Measurements from ENCODE around the gene CFAP77.
"Not testable (repeated sequence)": the region's sequence is repeated elsewhere in the genome, so short reads cannot be mapped to it uniquely, and the experiment has no call there.

The CFAP77 gene

DNA sequence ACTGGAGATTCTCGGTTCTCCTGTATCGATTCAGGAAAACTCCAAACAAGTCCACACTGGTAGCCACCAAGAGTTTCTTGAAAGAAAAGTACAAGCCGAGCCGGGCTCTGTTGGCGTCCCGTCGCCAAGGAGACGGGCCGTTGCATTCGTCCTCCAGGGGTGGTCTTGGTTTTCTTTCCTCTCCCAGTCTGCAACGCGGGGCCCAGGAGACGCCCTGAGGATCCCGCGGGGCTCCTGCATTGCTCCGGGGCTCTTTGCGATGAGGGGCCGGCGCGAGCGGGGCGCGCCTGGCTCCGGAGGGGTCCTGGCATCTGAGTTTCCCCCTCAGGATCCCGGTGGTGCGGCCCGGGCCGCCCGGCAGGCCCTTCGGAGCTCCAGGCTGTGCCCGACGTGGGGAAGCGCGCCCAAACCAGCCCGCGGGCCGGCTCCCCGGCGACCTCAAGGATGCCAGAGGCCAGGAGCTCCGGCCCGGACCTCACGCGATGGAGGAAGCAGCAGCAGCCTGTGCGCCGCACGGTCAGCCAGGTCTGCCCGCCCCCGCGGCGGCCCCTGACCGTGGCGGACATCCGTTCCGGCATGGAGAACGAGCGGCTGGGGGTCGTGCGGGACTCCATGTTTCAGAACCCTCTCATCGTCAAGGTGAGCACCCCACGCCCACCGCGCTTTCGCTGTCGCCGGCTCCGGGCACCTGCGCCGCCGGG, at the start of gene CFAP77:
Gene CFAP77, plus strand, starts transcription at position 384 of the 701 bp plus-strand sequence. Its CDS starts 61 bp downstream, at position 445.
- DNase-seq, result peak; percentile 19

DNA sequence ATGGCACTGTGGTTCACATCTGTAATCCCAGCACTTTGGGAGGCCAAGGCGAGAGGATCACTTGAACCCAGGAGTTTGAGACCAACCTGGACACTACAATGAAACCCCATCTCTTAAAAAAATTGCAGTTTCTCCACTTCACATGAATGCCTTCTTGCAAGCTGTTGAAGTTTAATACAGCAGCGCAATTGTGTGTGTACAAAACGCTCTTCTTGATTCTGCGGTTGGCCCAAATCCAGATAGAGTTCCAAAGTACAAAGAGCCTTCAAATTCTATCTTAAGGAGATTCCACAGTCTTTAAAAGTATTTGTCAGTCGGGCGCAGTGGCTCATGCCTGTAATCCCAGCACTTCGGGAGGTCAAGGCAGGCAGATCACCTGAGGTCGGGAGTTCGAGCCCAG, 45.9 kb upstream of the CFAP77 start:
- DNase-seq, result no peak

DNA sequence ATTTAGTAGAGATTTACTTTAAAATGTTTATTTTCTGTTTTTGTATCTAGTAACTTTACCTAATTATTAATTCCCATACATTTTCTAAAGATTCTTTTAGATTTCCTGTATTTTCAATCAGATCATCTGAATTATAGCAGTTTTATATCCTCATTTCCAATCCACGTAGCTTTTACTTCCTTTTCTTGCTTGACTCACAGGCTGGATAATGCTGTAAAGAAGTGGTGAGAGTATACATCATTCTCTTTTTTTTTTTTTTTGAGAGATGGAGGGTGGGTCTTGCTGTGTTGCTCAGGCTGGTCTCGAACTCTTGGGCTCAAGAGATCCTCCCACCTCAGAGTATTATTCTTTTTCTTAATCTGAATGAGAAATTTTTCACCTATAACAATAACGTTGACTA, 44.0 kb upstream of the CFAP77 start:
- no peak for DNase-seq

DNA sequence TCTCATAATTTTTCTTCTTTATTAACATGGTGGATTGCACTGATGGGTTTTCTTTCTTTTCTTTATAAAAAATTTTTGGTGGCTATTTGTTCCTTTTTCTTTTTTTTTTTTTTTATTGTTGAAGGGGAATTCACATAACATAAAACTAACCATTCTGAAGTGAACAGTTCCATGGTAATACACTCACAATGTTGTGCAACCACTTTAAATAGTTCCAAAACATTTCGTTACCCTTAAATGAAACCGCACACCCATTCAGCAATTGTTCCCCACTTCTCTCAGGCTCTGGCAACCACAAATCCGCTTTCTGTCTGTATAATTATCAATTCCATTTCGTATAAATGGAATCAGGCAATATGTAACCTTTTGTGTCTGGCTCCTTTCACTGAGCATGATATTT, 43.5 kb upstream of the CFAP77 start:
- DNase-seq, result no peak

DNA sequence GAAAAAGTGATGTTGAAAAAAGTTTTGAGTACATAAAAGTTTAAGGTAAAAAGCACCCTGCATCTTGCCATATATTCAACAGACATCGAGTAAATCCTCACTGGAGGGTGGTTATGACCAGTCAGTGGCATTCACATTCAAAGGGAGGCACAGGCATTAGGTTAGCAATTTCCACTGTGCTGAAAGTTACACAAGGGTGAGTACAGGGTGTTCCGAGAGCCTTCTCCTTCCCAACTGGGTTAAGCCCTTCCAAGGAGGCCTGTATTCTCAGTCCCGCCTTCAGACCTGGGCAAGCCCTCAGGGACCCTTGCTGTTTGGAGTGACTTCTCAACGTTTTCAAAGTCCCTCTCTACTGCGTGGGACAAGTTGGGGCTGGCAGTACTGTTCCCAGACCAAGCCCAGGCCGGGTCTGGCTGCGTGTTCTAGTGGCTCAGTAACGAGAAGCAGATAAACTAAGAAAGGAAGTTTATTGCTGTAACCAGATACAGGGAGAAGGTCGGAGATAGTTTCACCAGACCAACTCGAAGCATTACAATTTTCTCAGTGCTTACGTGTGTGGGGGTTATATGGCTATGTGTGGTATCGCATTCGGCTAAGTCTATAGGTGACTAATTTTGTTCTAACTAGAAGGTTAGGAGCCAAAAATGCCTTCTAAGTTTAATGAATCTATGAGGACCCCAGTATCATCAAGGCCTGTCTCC, 42.2 kb upstream of the CFAP77 start:
- DNase-seq, result no peak

DNA sequence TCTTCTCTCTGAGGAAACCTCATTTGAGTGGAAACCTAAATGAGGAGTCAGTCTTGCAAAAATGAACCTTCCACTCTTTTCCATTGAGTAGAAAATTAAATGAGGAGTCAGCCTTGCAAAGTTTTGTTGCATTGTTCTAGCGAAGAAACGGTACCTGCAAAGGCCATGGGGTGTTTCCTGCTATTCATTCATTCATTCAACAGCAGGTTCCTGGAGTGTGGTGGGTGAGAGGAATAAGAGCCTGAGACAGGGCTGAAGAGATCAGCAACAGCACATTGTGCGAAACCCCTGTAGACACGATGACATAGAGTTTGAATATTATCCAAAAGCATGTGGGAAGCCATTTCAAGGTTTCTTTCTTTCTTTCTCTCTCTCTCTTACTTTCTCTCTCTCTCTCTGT, 40.6 kb upstream of the CFAP77 start:
- DNase-seq, result no peak

DNA sequence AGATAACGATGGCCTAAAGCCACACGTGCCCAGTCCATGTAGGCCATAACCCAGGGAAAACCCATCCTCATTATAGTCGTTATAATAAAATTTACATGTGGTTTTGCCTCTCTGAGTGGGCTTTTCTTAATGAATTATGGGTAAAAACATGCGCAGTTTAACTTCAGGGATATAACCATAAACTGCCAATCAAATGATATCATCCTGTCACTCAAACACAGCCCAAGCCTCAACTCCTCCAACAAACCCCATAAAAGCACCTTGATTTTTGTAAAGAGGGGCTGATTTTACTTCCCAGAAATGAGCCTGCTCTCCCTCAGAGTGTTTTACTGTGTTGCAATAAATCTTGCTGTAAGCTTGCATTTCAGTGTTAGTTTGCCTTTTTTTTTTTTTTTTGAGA, 39.4 kb upstream of the CFAP77 start:
- no peak for DNase-seq

DNA sequence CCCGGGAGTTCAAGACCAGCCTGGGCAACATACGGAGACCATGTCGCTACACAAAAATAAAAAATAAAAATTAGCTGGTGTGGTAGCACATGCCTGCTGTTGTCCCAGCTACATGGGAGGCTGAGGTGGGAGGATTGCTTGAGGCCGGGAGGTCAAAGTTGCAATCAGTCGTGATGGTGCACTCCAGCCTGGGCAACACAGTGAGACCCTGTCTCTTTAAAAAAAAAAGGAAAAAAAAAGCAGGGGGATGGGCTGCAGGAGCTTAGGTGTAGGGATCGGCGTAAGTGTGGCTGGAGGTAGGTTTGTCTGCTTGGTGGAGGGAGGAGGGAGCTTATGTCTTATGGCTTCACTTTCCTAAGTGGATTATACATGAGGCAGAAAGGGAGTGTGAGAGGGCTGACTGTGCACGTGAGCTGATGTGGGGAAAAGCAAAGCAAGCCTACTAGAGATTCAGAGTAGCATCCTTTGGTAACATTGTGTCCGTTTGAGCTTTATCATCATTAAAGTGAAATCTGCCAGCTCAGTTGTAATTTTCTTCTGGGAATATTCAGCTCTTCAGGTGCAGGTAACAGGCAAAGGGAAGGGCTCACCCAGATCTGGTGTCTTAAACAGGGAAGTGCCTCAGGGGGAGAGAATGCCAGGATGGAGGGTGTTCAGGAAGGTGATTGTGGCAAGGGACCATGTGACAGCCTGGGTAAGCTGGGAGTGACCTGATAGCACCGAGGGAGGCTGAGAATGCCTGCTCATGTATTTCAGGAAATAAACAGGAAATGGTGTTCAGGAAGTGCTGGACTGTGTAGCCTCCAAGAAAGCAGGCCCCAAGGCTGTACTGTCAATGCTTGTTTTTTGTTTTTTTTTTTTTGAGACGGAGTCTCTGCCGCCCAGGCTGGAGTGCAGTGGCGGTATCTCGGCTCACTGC, 37.6 kb upstream of the CFAP77 start:
- DNase-seq, result no peak

DNA sequence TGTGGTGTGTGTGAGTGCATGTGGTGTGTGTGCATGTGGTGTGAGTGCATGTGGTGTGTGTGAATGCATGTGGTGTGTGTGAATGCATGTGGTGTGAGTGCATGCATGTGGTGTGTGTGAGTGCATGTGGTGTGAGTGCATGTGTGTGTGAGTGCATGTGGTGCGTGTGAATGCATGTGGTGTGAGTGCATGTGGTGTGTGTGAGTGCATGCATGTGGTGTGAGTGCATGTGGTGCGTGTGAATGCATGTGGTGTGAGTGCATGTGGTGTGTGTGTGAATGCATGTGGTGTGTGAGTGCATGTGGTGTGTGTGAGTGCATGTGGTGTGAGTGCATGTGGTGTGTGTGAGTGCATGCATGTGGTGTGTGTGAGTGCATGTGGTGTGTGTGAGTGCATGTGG, 32.2 kb upstream of the CFAP77 start:
- DNase-seq, result not testable (repeated sequence)

DNA sequence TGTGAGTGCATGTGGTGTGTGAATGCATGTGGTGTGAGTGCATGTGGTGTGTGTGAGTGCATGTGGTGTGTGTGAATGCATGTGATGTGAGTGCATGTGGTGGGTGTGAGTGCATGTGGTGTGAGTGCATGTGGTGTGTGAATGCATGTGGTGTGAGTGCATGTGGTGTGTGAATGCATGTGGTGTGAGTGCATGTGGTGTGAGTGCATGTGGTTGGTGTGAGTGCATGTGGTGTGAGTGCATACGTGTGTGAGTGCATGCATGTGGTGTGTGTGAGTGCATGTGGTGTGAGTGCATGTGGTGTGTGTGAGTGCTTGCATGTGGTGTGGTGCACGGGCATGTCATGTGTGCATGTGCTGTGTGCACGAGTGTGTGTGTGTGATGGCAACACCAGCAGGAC, 31.6 kb upstream of the CFAP77 start:
- not testable (repeated sequence) for DNase-seq

DNA sequence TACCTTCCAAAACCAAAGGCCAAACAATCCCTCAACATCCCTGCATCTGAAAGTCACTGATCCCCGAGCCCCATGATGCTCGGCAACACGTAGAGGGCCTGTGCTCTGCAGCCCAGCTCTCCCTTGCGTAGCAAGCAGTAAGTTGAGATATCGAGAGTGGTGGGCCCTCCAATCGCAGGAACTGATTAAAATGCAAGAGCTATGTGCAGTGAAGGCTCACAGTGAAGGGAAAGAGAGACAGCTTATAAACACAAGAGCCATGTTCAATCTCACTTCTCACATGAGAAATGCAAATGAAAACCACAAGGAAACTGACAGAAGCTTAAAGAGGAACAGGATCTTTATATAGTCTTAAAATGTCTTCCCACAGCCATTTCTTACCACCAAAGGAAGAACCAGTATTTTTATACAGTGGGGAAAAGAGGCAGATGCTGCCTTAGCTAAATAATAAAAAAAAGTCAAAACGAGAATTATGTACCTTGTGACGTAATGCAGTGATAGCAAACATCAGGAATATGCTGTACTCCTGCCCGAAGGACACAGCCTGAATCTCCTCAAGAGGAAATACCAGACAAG, 28.0 kb upstream of the CFAP77 start:
- DNase-seq, result no peak

DNA sequence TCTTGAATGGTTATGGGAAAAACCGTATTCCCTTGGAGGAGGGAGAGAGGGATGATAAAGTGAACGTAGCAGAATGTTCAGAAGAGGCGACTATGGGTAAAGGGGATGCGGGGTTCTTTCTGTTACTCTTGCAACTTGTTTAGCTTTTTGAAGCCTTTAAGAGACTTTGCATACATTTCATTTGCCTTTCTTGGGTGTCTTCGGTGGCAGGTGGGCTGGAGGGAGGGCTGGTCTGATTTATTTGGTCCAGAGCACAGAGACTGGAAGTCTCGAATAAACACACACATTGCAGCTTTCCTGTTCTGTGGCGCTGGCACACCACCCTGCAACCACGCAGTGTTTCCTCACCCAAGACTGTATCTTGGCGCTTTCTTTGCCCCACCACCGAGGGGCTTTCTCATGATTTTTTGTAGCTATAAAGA, 26.5 kb upstream of the CFAP77 start:
- no peak for DNase-seq

DNA sequence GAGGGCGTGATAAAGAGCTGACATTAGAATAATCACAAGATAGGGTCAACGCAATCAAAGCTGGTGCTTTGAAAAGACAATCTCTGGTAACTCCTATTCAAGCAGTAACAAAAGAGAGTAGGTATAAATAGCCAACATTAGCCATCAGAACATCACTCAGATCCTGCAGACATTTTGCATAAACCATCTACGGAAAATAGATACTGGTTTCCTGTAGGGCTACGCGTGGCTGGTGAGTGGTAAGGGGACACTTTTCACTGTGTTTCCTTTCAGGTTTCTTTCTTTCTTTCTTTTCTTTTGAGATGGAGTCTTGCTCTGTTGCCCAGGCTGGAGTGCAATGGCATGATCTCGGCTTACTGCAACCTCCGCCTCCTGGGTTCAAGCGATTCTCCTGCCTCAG, 25.6 kb upstream of the CFAP77 start:
- DNase-seq, result no peak

DNA sequence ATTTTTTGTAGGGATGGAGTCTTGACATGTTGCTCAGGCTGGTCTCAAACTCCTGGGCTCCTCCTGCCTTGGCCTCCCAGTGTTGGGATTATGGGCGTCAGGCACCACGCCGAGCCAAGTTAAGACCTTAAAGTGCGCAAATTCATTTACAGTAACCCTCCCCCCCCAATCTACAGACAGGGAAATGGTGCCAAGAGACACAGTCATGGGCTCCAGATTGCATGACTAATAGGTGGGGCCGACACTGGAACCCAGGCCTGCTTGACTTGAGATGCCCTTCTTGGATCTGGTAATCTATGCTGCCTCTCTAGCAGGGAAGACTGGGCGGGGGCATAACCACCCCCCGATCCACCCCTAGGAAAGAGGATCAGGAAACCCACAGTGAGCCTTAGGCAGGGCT, 22.9 kb upstream of the CFAP77 start:
- no peak for DNase-seq

DNA sequence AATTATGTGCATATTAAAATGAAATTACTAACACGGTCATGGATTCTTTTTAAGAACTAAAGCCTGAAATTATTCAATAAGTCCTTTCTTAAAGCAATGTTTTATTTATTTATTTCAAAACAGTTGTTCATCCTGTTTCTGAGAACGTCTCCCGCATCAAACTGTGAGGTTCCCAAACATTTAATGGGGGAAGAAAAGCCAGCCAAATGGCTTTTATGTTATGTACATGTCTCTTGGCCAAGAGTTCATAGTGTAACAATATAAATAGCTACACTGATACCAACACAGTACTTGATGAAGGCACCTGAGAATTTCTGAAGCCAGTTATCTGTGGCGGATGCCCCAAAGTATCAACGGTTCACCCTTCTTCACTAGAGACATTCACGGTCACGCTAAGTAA, 19.0 kb upstream of the CFAP77 start:
- no peak for DNase-seq

DNA sequence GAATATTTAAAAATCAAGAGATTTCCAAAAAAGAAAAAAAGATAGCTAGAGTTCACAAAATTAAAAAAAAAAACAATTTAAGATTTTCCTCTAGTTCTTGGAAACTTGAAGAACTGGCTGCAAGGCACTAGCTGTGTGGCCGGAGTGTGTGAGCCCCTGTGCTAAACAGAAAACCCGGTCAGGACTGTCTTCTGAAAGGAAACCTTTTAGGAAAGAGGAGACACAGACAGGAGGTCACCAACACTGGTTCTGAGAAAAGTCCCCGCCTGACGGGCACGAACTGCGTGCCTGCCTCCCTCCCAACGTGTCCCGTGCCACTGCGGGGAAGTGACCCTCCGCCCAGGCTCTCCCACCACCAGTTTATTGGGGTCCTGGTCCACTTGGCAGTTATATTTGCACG, 18.6 kb upstream of the CFAP77 start:
- DNase-seq, result no peak

DNA sequence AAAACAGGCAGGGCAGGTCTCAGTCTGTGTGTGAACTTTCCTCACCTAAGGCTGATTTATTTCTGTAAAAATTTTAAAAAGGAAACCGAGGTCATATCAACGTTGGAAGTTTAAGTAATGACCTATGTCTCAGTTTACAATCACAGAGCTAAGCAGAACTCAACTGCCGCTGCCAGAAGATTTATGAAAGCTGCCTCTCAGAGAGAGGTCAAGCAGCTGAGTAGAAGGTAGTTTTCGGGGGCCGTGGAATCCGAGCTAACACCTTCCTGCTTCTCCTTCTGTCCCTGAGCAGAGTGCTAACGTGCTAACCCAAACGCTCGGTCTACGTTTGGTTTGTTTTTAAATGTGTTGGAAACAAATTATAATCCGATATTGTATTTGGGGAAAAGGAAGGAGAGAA, 14.5 kb upstream of the CFAP77 start:
- no peak for DNase-seq

DNA sequence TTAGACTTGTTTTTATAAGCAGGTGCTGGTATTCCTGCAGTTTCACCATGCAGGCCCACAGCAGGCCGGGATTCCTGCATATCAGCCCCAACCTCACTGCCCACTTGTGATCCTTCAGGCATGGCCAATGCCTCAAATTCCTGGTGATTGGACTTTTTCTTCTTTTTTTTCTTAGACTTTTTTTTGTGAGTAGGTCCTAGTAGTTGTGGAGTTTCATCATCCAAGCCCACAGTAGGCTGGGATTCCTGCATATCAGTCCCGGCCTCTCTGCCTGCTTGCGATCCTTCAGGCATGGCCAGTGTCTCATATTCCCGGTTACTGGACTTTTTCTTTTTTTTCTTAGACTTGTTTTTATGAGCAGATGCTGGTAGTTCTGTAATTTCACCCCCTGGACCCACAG, 8.2 kb upstream of the CFAP77 start:
- no peak for DNase-seq

DNA sequence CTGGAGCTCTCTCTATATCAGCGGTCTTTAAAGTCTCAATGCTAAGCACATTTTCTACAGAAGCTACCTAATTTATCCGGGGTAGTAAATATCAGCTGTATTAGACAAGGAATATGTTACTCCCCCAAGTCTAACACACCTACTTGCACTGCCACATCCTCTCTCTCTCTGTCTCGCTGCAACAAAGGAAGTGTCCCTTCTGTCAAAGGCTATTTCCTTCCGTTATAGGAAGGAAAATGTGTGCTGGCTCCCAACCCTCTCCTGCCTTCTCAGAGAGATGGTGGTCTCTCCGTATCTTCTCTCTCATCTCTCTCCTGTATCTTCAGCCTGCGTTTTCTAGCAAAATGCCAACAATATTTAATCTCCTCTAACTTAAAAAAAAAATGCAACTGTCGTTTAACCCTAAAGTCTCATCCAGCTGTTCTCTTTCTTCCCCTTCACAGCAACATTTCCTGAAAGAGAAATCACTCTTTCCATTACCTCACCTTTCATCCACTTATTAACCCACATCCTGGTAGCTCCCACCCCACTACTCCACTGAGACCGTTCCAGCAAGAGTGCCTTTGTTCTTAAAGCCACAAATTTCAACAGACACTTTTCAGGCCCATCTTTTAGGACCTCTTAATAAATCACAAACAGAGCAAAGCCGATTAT, 5.7 kb upstream of the CFAP77 start:
- no peak for DNase-seq

DNA sequence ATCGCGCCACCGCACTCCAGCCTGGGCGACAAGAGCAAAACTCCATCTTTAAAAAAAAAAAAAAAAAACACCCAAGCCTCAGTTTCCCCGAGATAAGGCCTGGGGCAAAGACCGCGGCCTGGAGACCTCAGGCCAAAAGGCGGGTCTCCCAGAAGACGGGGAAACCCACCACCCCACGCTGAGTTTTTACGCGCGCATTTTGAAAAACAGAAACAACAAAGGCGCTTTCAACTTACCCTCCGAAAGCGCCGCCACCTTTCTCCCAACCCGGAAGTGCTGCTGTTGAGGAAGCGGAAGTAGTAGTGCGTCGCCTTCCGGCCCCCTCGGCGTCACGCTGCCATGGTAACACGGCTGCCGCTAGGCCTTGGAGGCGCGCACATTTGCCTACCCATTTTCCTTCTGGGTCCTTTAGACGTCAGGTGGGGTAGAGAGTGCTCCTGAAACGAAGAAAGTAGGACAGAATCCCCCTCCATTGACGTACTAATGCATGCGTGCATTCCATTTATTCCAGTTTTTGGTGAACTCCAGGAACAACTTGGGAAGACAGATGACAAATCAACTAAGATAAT, 3.4 kb upstream of the CFAP77 start, which contains the start of gene TTF1:
Gene TTF1, minus strand, starts transcription at position 287 of the 569 bp plus-strand sequence. CDS start 4,019 bp downstream, outside the sequence.
- DNase-seq, result peak; percentile 87

DNA sequence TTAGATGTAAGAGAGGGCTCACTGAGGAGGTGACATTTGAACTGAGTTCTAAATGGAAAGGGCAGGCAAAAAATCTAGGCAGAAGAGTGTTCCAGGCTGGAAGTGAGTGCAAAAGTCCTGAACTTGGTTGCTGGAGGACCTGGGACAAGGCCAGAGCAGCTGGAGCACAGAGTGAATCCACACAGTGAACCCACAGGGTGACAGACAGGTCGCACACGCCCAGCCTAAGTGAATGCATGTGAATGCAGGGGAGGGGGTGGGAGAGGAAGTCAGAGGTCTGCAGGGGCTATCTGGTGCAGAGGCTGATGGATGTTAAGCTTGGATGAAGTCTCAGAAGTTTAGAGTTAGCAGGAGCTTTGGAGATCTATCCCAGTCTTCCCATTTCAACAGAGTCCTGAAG, 2.8 kb upstream of the CFAP77 start:
- no peak for DNase-seq

DNA sequence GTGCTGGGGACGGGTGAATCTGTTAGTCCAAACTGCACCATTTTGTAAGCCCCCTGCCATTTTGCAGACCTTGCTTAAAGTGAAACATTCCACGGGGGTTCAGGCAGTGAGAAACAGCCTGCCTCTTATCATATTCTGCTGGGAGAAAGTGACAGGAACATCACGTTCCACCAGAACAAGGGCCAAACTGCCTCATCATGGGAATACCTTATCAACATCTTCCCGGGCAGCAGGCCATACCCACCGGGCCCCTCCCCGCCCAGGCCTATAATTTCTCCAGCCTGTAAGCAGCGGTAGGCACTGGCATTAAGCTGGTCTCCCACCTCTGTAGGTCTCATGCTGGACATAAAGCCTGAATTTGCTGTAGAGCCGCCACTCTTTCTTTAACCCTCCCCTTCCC, 1.5 kb upstream of the CFAP77 start:
- DNase-seq, result no peak
